Smooth muscle cell (in vitro differentiated cells): ENCODE results near the gene IGSF10. TPM values are rescaled to one million over a fixed set of nuclear protein-coding genes. Genes with fewer than 3 reads are reported as not detected.
A peak's percentile ranks its signal among the peaks of the same experiment; 100 is the strongest.

Source experiments
- DNase-seq: peaks from one replicate; lab custom pipeline; 2025; ENCODE audit not compliant: unreplicated experiment; lab: John Stamatoyannopoulos, UW
- H2AFZ ChIP-seq: fragments of 200-600 bp; sonication (generic); 2 replicates; pipeline ENCODE4 v1.6.0; 2016; ENCODE audit warnings: antibody characterized with exemption, low read depth, mild to moderate bottlenecking
- H3F3A ChIP-seq: fragments of 200-600 bp; sonication (generic); 2 replicates; pipeline ENCODE4 v1.6.0; 2017; ENCODE audit warnings: antibody characterized with exemption, low read depth
- H3K27ac ChIP-seq: fragments of 200-600 bp; sonication (generic); 2 replicates; pipeline ENCODE4 v1.5.1; 2016; ENCODE audit warnings: low read depth, mild to moderate bottlenecking
- H3K27me3 ChIP-seq: fragments of 200-600 bp; sonication (generic); 2 replicates; pipeline ENCODE4 v1.6.1; 2016; ENCODE audit warnings: low read depth, mild to moderate bottlenecking
- H3K36me3 ChIP-seq: fragments of 200-600 bp; sonication (generic); 2 replicates; pipeline ENCODE4 v1.5.1; 2016; ENCODE audit warnings: low read depth
- H3K4me1 ChIP-seq: fragments of 200-600 bp; sonication (generic); 2 replicates; pipeline ENCODE4 v1.5.1; 2016; ENCODE audit warnings: low read depth
- H3K4me2 ChIP-seq: fragments of 200-600 bp; sonication (generic); 2 replicates; pipeline ENCODE4 v1.6.0; 2016; ENCODE audit warnings: mild to moderate bottlenecking
- H3K4me3 ChIP-seq: fragments of 200-600 bp; sonication (generic); 2 replicates; pipeline ENCODE4 v1.5.1; 2016; ENCODE audit warnings: mild to moderate bottlenecking
- H3K79me2 ChIP-seq: fragments of 200-600 bp; sonication (generic); 2 replicates; pipeline ENCODE4 v1.6.0; 2016; ENCODE audit warnings: low read depth, mild to moderate bottlenecking
- H3K9ac ChIP-seq: fragments of 200-600 bp; sonication (generic); 2 replicates; pipeline ENCODE4 v1.6.0; 2016; ENCODE audit warnings: low read depth
- H3K9me3 ChIP-seq: fragments of 200-600 bp; sonication (generic); replicated peaks from 2 replicates; pipeline ENCODE4 v1.5.1; 2016; ENCODE audit warnings: low read depth
- H4K20me1 ChIP-seq: fragments of 200-600 bp; sonication (generic); 2 replicates; pipeline ENCODE4 v1.6.0; 2016; ENCODE audit warnings: low read depth
- WGBS: methylation state at CpG from one replicate; pipeline ENCODE4 v1.1.7; 2016; ENCODE audit warnings: low lambda C conversion rate; 5-methylcytosine and 5-hydroxymethylcytosine counted together
- polyA plus RNA-seq: library from polyadenylated mRNA; unstranded; fragments of >200 nt; fragmentation: Nextera tagmentation; extraction: Ambion mirVana; gene quantifications from 2 replicates; pipeline ENCODE4 v1.2.1, GENCODE V29; 2016
- total RNA-seq: library from RNA; depleted of rRNA; stranded (reverse); fragments of >200 nt; gene quantifications from 2 replicates; pipeline ENCODE4 v1.2.3, GENCODE V29; 2014
- TF ChIP-seq, protein P1 (sequence below): fragments of 200-600 bp; sonication (generic); IDR thresholded peaks from 2 replicates; pipeline ENCODE4 v1.5.1; 2017; ENCODE audit warnings: borderline replicate concordance, mild to moderate bottlenecking, antibody characterized with exemption; ENCODE audit not compliant: insufficient read depth, poor library complexity, severe bottlenecking

Gene IGSF10
- total and polyA plus RNA-seq, 2 experiments from 2014 or later, result 1.3 TPM; not detected in 1

DNA sequence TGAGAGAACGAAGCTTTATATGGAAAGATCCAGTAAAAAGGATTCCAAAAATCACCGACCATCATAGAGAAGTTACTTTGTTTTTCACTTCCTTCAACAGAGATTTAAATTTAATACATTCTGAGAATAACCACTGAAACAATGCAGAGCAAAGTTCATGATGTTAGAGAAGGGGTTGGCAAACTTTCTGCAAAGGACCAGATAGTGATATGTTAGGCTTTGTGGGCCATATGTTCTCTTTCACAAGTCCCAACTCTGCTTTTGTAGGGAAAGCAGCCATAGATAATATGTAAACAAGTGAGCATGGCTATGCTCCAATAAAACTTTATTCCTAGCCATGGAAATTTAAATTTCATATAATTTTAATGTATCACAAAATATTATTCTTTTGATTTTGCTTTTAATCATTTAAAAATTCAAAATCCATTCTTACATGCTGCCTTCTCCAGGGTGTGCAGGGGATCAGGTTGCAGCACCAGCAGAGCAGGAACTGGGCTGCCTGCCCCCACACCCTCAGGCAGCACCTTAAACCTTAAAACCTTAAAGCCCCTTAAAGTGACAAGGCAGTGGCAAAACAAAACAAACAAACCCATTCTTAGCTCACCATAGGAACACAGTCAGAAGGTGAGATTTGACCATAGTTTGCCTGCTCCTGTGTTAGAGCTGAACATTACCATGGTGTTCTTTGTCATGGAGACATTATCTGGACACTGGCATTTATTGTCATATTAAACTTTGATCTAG, 16.9 kb upstream of the IGSF10 start:
- no peak for DNase-seq
- Histone ChIP-seq H4K20me1 (no peaks in the 10 kb centered on the region), H3K9me3 (peaks cover 5% of the 10 kb centered on the region), H3K4me3 (no peak overlapping the region), H3K4me2 (no peak overlapping the region), H3F3A (no peaks in the 10 kb centered on the region), H2AFZ (no peak overlapping the region), H3K27me3 (no peaks in the 10 kb centered on the region), H3K79me2 (no peaks in the 10 kb centered on the region), H3K9ac (no peak overlapping the region), H3K4me1 (no peaks in the 10 kb centered on the region), H3K36me3 (no peaks in the 10 kb centered on the region), H3K27ac (no peak overlapping the region)
- TF ChIP-seq, protein P1, sequence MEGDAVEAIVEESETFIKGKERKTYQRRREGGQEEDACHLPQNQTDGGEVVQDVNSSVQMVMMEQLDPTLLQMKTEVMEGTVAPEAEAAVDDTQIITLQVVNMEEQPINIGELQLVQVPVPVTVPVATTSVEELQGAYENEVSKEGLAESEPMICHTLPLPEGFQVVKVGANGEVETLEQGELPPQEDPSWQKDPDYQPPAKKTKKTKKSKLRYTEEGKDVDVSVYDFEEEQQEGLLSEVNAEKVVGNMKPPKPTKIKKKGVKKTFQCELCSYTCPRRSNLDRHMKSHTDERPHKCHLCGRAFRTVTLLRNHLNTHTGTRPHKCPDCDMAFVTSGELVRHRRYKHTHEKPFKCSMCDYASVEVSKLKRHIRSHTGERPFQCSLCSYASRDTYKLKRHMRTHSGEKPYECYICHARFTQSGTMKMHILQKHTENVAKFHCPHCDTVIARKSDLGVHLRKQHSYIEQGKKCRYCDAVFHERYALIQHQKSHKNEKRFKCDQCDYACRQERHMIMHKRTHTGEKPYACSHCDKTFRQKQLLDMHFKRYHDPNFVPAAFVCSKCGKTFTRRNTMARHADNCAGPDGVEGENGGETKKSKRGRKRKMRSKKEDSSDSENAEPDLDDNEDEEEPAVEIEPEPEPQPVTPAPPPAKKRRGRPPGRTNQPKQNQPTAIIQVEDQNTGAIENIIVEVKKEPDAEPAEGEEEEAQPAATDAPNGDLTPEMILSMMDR, result no peak
- 63% methylated on average over 2 of the region's 2 CpGs for WGBS

DNA sequence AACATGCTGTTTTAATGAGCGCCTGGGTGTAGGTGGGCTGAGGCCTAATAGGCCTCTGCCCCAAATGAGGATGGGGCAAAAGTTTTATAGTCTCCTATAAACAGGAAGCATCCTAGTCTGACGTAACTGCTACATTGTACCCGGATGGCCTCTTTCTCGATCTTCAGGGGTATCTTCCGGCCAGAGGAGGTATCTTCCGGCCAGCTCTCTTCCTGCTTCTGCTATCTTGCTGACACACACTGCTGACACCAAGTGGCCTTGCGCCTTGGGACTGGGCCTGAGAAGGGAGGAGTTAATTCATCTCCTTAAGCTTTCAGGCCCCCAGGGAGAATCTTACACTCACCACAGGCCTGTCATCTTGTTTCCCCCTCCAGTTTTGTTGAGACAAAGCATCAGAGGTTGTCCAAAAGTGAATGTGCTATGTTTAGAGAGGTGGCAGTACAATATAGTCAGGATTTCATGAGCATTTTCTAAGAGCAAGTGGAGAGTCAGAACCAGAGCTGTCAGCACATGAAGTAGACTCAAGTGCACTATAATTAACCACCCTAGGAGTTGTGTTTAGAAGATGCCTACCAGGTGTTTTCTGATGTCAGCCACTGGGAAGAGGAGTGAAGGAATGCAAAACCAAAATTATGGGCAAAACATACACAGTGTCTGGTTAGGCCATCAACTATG, 15.6 kb upstream of the IGSF10 start:
- Histone ChIP-seq H3K79me2 (no peaks in the 10 kb centered on the region), H3K4me2 (no peak overlapping the region), H4K20me1 (no peaks in the 10 kb centered on the region), H3K4me1 (no peaks in the 10 kb centered on the region), H3K9me3 (no peaks in the 10 kb centered on the region), H3K9ac (no peak overlapping the region), H2AFZ (peak overlapping the region; percentile 14), H3K27me3 (no peaks in the 10 kb centered on the region), H3F3A (no peaks in the 10 kb centered on the region), H3K27ac (no peak overlapping the region), H3K4me3 (no peak overlapping the region), H3K36me3 (no peaks in the 10 kb centered on the region)
- DNase-seq, result no peak
- 75% methylated on average over 7 of the region's 7 CpGs for WGBS
- TF ChIP-seq, protein P1, result no peak

DNA sequence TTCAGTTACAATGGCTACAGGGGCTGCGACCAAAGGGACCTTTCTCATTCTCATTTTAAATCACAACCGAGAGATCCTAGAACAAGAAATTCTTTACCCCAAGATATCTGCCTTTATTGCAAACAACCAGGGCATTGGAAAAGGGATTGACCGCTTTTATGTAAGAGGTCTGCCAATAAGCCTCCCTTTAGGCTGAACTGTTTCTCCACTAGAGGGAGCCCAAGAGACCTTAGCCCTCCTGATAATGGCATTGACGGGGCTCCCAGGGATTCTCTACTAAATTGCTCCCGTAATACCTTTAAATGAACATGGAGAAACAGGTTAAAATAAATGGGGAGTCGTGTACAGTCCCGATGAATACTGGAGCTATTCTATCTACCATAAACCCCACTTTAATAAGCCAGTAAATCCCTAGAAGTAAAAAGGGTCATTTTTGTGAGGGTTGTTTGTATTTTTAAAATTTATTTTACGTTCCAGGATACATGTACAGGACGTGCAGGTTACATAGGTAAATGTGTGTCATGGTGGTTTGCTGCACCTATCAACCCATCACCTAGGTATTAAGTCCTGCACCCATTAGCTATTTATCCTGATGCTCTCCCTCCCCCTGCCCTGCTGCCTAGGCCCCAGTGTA, 7.5 kb upstream of the IGSF10 start:
- Histone ChIP-seq H3K27me3 (no peaks in the 10 kb centered on the region), H3F3A (no peaks in the 10 kb centered on the region), H3K79me2 (no peaks in the 10 kb centered on the region), H3K4me2 (no peak overlapping the region), H3K4me3 (no peak overlapping the region), H4K20me1 (no peaks in the 10 kb centered on the region), H2AFZ (no peak overlapping the region), H3K27ac (no peak overlapping the region), H3K9ac (no peak overlapping the region), H3K36me3 (no peaks in the 10 kb centered on the region), H3K9me3 (no peaks in the 10 kb centered on the region), H3K4me1 (no peaks in the 10 kb centered on the region)
- WGBS, result 44% methylated on average over 9 of the region's 9 CpGs
- no peak for DNase-seq
- TF ChIP-seq, protein P1, result peak; percentile 87
